IMR-90 (cell line): Measurements from ENCODE around the gene MZB1. TPM values are rescaled to one million over a fixed set of nuclear protein-coding genes. Genes with fewer than 3 reads are reported as not detected.

Source experiments
- ATAC-seq: fragments of 200-7000 bp; cut with Tn5 transposase; 2 replicates; pipeline ENCODE4 v1.9.1; 2020; ENCODE audit warnings: low read depth, mild to moderate bottlenecking, moderate library complexity
- BruUV-seq: library from RNA; stranded (reverse); fragments of 400-500 nt; replicated peaks from 2 replicates; lab custom pipeline; 2021; lab: Mats Ljungman, UMichigan
- CTCF ChIA-PET: fragments of 300-600 bp; formaldehyde crosslinking; extraction: SDS; loops from one replicate; lab custom pipeline; 2021; ENCODE audit warnings: antibody characterized with exemption; lab: Yijun Ruan, JAX
- POLR2A ChIA-PET: fragments of 300-600 bp; sonication (Branson Sonifier 250); formaldehyde crosslinking; loops from one replicate; lab custom pipeline; 2022; ENCODE audit warnings: antibody characterized with exemption; ENCODE audit not compliant: unreplicated experiment; lab: Charles Lee
- DNase-seq: peaks from one replicate; pipeline ENCODE4 v3.0.0; 2013
- H2AFZ ChIP-seq: replicated peaks from 2 replicates; pipeline ENCODE3; 2013; ENCODE audit warnings: low read length, mild to moderate bottlenecking; ENCODE audit not compliant: poor library complexity
- H2AK5ac ChIP-seq: 2 replicates; pipeline ENCODE4 v1.6.1; 2013; ENCODE audit warnings: low read depth, low read length, inconsistent platforms
- H2AK9ac ChIP-seq: replicated peaks from 2 replicates; pipeline ENCODE3; 2013; ENCODE audit warnings: mild to moderate bottlenecking, low read depth, low read length, moderate library complexity; ENCODE audit not compliant: poor library complexity
- H2BK120ac ChIP-seq: 2 replicates; pipeline ENCODE4 v1.6.1; 2013; ENCODE audit warnings: low read depth, low read length, inconsistent platforms
- H2BK15ac ChIP-seq: 3 replicates; pipeline ENCODE4 v1.6.1; 2013; ENCODE audit warnings: low read depth, low read length, inconsistent platforms
- H2BK20ac ChIP-seq: 2 replicates; pipeline ENCODE4 v1.6.1; 2013; ENCODE audit warnings: low read depth, mild to moderate bottlenecking, inconsistent platforms, low read length, moderate library complexity
- H2BK5ac ChIP-seq: 2 replicates; pipeline ENCODE4 v1.6.1; 2013; ENCODE audit warnings: mild to moderate bottlenecking, low read depth, low read length, inconsistent platforms; ENCODE audit not compliant: poor library complexity, severe bottlenecking
- H3K14ac ChIP-seq: replicated peaks from 2 replicates; pipeline ENCODE4 v1.6.1; 2013; ENCODE audit warnings: low read depth, low read length, inconsistent platforms
- H3K18ac ChIP-seq: 2 replicates; pipeline ENCODE4 v1.6.1; 2013; ENCODE audit warnings: low read depth, low read length, control low read depth
- H3K23ac ChIP-seq: 2 replicates; pipeline ENCODE4 v1.6.1; 2013; ENCODE audit warnings: low read depth, low read length, inconsistent platforms
- H3K27ac ChIP-seq: 2 replicates; pipeline ENCODE4 v1.5.1; 2013; ENCODE audit warnings: mild to moderate bottlenecking, control low read depth, low read length; ENCODE audit not compliant: insufficient read depth
- H3K27me3 ChIP-seq: 2 replicates; pipeline ENCODE4 v1.6.1; 2013; ENCODE audit warnings: low read length; ENCODE audit not compliant: control insufficient read depth, insufficient read depth
- H3K36me3 ChIP-seq: 2 replicates; pipeline ENCODE4 v1.6.1; 2013; ENCODE audit warnings: low read length, mixed read lengths; ENCODE audit not compliant: control insufficient read depth, insufficient read depth
- H3K4ac ChIP-seq: 2 replicates; pipeline ENCODE4 v1.6.1; 2013; ENCODE audit warnings: low read depth, low read length, inconsistent platforms
- H3K4me1 ChIP-seq: 2 replicates; pipeline ENCODE4 v1.6.1; 2013; ENCODE audit warnings: low read length, mixed read lengths; ENCODE audit not compliant: control insufficient read depth, insufficient read depth
- H3K4me2 ChIP-seq: 2 replicates; pipeline ENCODE4 v1.6.1; 2013; ENCODE audit warnings: low read depth, mild to moderate bottlenecking, control low read depth, low read length, moderate library complexity
- H3K4me3 ChIP-seq: 2 replicates; pipeline ENCODE4 v1.5.1; 2013; ENCODE audit warnings: low read depth, mild to moderate bottlenecking, control low read depth, low read length, moderate library complexity; ENCODE audit not compliant: insufficient read depth
- H3K56ac ChIP-seq: 2 replicates; pipeline ENCODE4 v1.6.1; 2013; ENCODE audit warnings: low read length, inconsistent platforms; ENCODE audit not compliant: insufficient read depth; ENCODE audit errors: extremely low read depth
- H3K79me1 ChIP-seq, 2 experiments: 2 replicates each; pipeline ENCODE4 v1.6.1; 2013; ENCODE audit warnings: low read length in 2 of 2, inconsistent platforms in 1 of 2, low read depth in 1 of 2
- H3K9ac ChIP-seq: 2 replicates; pipeline ENCODE4 v1.6.1; 2013; ENCODE audit warnings: low read depth, low read length, control low read depth
- H3K9me1 ChIP-seq: 2 replicates; pipeline ENCODE4 v1.6.1; 2013; ENCODE audit warnings: low read length, inconsistent platforms; ENCODE audit not compliant: insufficient read depth
- H3K9me3 ChIP-seq: 2 replicates; pipeline ENCODE4 v1.6.1; 2013; ENCODE audit warnings: low read length; ENCODE audit not compliant: control insufficient read depth, insufficient read depth
- H4K20me1 ChIP-seq: 2 replicates; pipeline ENCODE4 v1.6.1; 2013; ENCODE audit warnings: low read length, inconsistent platforms; ENCODE audit not compliant: insufficient read depth
- H4K5ac ChIP-seq: 2 replicates; pipeline ENCODE4 v1.6.1; 2013; ENCODE audit warnings: mild to moderate bottlenecking, low read depth, low read length, control low read depth
- H4K8ac ChIP-seq, 2 experiments: 2 replicates each; pipeline ENCODE4 v1.6.1; 2013; ENCODE audit warnings: low read depth in 2 of 2, low read length in 2 of 2, control low read depth in 1 of 2, inconsistent platforms in 1 of 2
- H4K91ac ChIP-seq: 2 replicates; pipeline ENCODE4 v1.6.1; 2013; ENCODE audit warnings: low read depth, low read length, inconsistent platforms; ENCODE audit not compliant: insufficient read depth
- BHLHE40 ChIP-seq: fragments of 150-350 bp; IDR thresholded peaks from 2 replicates; pipeline ENCODE4 v1.6.1; 2016; ENCODE audit warnings: mild to moderate bottlenecking, low read depth, low read length
- FOS ChIP-seq: fragments of 150-350 bp; IDR thresholded peaks from 2 replicates; pipeline ENCODE4 v1.6.1; 2016; ENCODE audit warnings: low read depth, low read length
- MAFK ChIP-seq: IDR thresholded peaks from 2 replicates; pipeline ENCODE4 v1.6.1; 2012; ENCODE audit warnings: low read depth, low read length, improper control_type of control experiment
- MAZ ChIP-seq: IDR thresholded peaks from 2 replicates; pipeline ENCODE4 v1.6.1; 2012; ENCODE audit warnings: low read depth, mild to moderate bottlenecking, low read length, improper control_type of control experiment, moderate library complexity, borderline replicate concordance
- MXI1 ChIP-seq: IDR thresholded peaks from 2 replicates; pipeline ENCODE4 v1.6.1; 2012; ENCODE audit warnings: low read depth, mild to moderate bottlenecking, low read length, moderate library complexity, borderline replicate concordance
- POLR2A ChIP-seq: IDR thresholded peaks from 2 replicates; pipeline ENCODE4 v1.6.1; 2012; ENCODE audit warnings: mild to moderate bottlenecking, low read depth, low read length
- WGBS, 2 experiments: methylation state at CpG; one replicate each; pipeline versions ENCODE4 v1.1.5 to v1.1.7; 2013; ENCODE audit warnings: missing lambda C conversion rate in 2 of 2; ENCODE audit not compliant: insufficient read length in 1 of 2; ENCODE audit errors: extremely low coverage in 2 of 2; 5-methylcytosine and 5-hydroxymethylcytosine counted together
- dilution Hi-C: fragments of 300-500 bp; cut with HindIII; formaldehyde crosslinking; loops from one replicate; pipeline ENCODE4 v1.14.3; 2018; ENCODE audit warnings: low sequenced_read_pairs; ENCODE audit not compliant: unreplicated experiment
- in situ Hi-C: fragments of 300-500 bp; cut with MboI; formaldehyde crosslinking; loops from 3 replicates; pipeline ENCODE4 v1.14.3; 2019; ENCODE audit warnings: low sequenced_read_pairs, inconsistent platforms, mixed read lengths
- intact Hi-C: fragments of 100-400 bp; cut with micrococcal nuclease; formaldehyde crosslinking; loops from 2 replicates; pipeline ENCODE4 v1.10.0; 2022
- polyA plus RNA-seq, 3 experiments: library from polyadenylated mRNA; depleted of rRNA; stranded (reverse); fragments of >200 nt; gene quantifications; 2 replicates each; pipeline ENCODE4 v1.2.3, GENCODE V29; 2012; ENCODE audit warnings: low replicate concordance in 1 of 3
- total RNA-seq: library from RNA; depleted of rRNA; stranded (reverse); fragments of >200 nt; gene quantifications from 2 replicates; pipeline ENCODE4 v1.2.3, GENCODE V29; 2012
- TF ChIP-seq, protein P1 (sequence below): fragments of 150-350 bp; IDR thresholded peaks from 2 replicates; pipeline ENCODE4 v1.6.1; 2017; ENCODE audit warnings: mild to moderate bottlenecking, antibody characterized with exemption, low read length, low read depth
- TF ChIP-seq, protein P2 (sequence below): conservative IDR thresholded peaks from 2 replicates; pipeline ENCODE4 v1.5.1; 2012; ENCODE audit warnings: mild to moderate bottlenecking, low read depth, low read length, improper control_type of control experiment

MZB1 gene
- total and polyA plus RNA-seq, 2 of the 4 experiments (the other 2 are of a cell fraction): not detected

DNA sequence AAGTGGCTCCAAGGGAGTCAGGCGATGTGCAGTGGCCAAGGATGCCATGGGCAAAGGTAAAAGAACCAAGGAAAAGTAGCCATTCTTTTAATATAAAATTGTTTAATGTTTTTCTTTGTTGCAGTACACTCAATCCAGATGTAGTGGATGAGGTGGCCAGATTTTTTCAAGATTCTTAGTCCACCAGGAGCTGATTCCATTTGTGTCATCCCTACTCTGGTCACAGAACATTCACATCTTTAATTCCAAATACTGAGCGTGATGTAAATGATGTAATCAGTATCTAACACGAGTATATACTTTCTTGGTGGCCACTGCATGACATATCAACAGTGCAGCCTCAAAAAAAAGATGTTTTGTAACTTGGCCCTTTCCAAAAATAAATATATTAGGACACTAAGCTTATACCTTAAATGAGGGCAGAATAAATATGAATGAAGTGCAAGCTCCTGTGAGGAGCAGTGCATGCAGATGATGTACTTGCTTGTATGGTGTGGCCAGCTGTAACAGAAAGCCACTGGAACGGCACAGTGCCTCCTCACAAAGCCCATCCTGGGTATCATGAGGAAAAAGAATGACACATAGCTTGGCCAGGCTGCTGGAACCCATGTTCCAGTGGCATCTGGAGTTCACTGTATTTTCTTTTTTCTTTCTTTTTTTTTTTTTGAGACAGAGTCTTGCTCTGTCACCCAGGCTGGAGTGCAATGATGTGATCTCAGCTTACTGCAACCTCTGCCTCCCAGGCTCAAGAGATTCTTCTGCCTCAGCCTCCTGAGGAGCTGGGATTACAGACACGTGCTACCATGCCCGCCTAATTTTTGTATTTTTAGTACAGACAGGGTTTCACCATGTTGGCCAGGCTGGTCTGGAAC is 20.6 kb upstream of the MZB1 start:
- dilution Hi-C loops: loop anchor here (25.0 kb wide), 1 partner anchor 102 kb away; no protein-coding TSS in a partner anchor
- Histone ChIP-seq H4K8ac (no peak overlapping the region), H3K4me2 (no peak overlapping the region), H3K27me3 (no peaks in the 10 kb centered on the region), H4K5ac (no peak overlapping the region), H3K36me3 (peaks cover 6% of the 10 kb centered on the region; the same call in 1 of the 2 replicates), H3K9me3 (no peaks in the 10 kb centered on the region), H3K9ac (no peak overlapping the region), H3K27ac (no peak overlapping the region), H3K4ac (no peak overlapping the region), H3K56ac (no peak overlapping the region), H3K79me1 (no peaks in the 10 kb centered on the region), H3K18ac (no peak overlapping the region), H3K4me3 (no peak overlapping the region), H4K91ac (no peak overlapping the region), H2BK5ac (no peak overlapping the region), H2AFZ (no peak overlapping the region), H2AK5ac (no peak overlapping the region), H3K14ac (no peak overlapping the region), H2BK15ac (no peak overlapping the region), H2BK20ac (no peak overlapping the region), H2BK120ac (no peak overlapping the region), H3K23ac (no peak overlapping the region), H3K4me1 (peaks cover 2% of the 10 kb centered on the region; the same call in 1 of the 2 replicates), H2AK9ac (no peak overlapping the region), H4K20me1 (no peaks in the 10 kb centered on the region), H3K9me1 (no peaks in the 10 kb centered on the region)
- 80% methylated on average over 2 of the region's 6 CpGs; no CpG with 5 or more reads in 1 of the 2 experiments for WGBS, 2 experiments
- TF ChIP-seq, protein P1, sequence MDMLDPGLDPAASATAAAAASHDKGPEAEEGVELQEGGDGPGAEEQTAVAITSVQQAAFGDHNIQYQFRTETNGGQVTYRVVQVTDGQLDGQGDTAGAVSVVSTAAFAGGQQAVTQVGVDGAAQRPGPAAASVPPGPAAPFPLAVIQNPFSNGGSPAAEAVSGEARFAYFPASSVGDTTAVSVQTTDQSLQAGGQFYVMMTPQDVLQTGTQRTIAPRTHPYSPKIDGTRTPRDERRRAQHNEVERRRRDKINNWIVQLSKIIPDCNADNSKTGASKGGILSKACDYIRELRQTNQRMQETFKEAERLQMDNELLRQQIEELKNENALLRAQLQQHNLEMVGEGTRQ: no peak
- TF ChIP-seq MAZ: no peak
- TF ChIP-seq MXI1: no peak
- TF ChIP-seq FOS: no peak
- no peak for TF ChIP-seq MAFK
- TF ChIP-seq, protein P2, sequence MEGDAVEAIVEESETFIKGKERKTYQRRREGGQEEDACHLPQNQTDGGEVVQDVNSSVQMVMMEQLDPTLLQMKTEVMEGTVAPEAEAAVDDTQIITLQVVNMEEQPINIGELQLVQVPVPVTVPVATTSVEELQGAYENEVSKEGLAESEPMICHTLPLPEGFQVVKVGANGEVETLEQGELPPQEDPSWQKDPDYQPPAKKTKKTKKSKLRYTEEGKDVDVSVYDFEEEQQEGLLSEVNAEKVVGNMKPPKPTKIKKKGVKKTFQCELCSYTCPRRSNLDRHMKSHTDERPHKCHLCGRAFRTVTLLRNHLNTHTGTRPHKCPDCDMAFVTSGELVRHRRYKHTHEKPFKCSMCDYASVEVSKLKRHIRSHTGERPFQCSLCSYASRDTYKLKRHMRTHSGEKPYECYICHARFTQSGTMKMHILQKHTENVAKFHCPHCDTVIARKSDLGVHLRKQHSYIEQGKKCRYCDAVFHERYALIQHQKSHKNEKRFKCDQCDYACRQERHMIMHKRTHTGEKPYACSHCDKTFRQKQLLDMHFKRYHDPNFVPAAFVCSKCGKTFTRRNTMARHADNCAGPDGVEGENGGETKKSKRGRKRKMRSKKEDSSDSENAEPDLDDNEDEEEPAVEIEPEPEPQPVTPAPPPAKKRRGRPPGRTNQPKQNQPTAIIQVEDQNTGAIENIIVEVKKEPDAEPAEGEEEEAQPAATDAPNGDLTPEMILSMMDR: no peak
- TF ChIP-seq POLR2A: no peak
- no peak for TF ChIP-seq BHLHE40
- intact Hi-C loops: no loop called here
- in situ Hi-C loops: no loop called here
- DNase-seq: peak; percentile 35
- no TSS peak for BruUV-seq
- ChIA-PET CTCF (no interaction called here), POLR2A (interaction anchor here (0.5 kb wide), 1 partner anchor 154 kb away, joined by 3 read pairs; no protein-coding TSS in a partner anchor)
- ATAC-seq: peak; percentile 56
